Parathyroid adenoma (tissue), 2 donors: ENCODE results near the gene UNC5C.

Source experiments
- H2AFZ ChIP-seq: fragments of 300-600 bp; sonication (generic); one replicate; pipeline ENCODE4 v1.7.0; 2017; ENCODE audit warnings: antibody characterized with exemption, mild to moderate bottlenecking
- H3K27ac ChIP-seq: fragments of 300-600 bp; sonication (generic); one replicate; pipeline ENCODE4 v1.7.0; 2017
- H3K27me3 ChIP-seq: fragments of 300-600 bp; sonication (generic); one replicate; pipeline ENCODE4 v1.7.0; 2017; ENCODE audit warnings: low read length; ENCODE audit not compliant: control insufficient read depth, insufficient read depth
- H3K36me3 ChIP-seq: fragments of 300-600 bp; sonication (generic); one replicate; pipeline ENCODE4 v1.7.0; 2017; ENCODE audit warnings: low read length; ENCODE audit not compliant: control insufficient read depth, insufficient read depth
- H3K4me1 ChIP-seq: fragments of 300-600 bp; sonication (generic); one replicate; pipeline ENCODE4 v1.7.0; 2017; ENCODE audit warnings: control low read depth
- H3K4me2 ChIP-seq: fragments of 300-600 bp; sonication (generic); one replicate; pipeline ENCODE4 v1.7.0; 2017; ENCODE audit warnings: low read length
- H3K4me3 ChIP-seq: fragments of 300-600 bp; sonication (generic); one replicate; pipeline ENCODE4 v1.7.0; 2017; ENCODE audit warnings: low read depth, low read length
- H3K79me2 ChIP-seq: fragments of 300-600 bp; sonication (generic); one replicate; pipeline ENCODE4 v1.7.0; 2017; ENCODE audit warnings: control low read depth
- H3K9ac ChIP-seq: fragments of 300-600 bp; sonication (generic); one replicate; pipeline ENCODE4 v1.7.0; 2017; ENCODE audit warnings: mild to moderate bottlenecking
- H3K9me3 ChIP-seq: fragments of 300-600 bp; sonication (generic); one replicate; pipeline ENCODE4 v1.7.0; 2017; ENCODE audit warnings: low read length; ENCODE audit not compliant: control insufficient read depth
- CTCF ChIP-seq: fragments of 300-600 bp; sonication (generic); IDR thresholded peaks from one replicate; pipeline ENCODE4 v1.7.0; 2017; ENCODE audit warnings: antibody characterized with exemption, mild to moderate bottlenecking
- donor health status: primary hyperparathyroidism.

Gene UNC5C

GRCh38 chr4:95544113-95545103 is 4.4 kb downstream of the UNC5C start:
- no peaks in the 10 kb centered on the region for H3K79me2 ChIP-seq
- no peaks in the 10 kb centered on the region for H3K27me3 ChIP-seq
- H3K9me3 ChIP-seq, result no peaks in the 10 kb centered on the region
- no peak overlapping the region for H3K4me3 ChIP-seq
- H2AFZ ChIP-seq, result no peak overlapping the region
- no peak overlapping the region for H3K4me2 ChIP-seq
- no peaks in the 10 kb centered on the region for H3K36me3 ChIP-seq
- no peak overlapping the region for H3K27ac ChIP-seq
- no peak for TF ChIP-seq CTCF
- H3K4me1 ChIP-seq, result no peaks in the 10 kb centered on the region
- no peak overlapping the region for H3K9ac ChIP-seq

DNA sequence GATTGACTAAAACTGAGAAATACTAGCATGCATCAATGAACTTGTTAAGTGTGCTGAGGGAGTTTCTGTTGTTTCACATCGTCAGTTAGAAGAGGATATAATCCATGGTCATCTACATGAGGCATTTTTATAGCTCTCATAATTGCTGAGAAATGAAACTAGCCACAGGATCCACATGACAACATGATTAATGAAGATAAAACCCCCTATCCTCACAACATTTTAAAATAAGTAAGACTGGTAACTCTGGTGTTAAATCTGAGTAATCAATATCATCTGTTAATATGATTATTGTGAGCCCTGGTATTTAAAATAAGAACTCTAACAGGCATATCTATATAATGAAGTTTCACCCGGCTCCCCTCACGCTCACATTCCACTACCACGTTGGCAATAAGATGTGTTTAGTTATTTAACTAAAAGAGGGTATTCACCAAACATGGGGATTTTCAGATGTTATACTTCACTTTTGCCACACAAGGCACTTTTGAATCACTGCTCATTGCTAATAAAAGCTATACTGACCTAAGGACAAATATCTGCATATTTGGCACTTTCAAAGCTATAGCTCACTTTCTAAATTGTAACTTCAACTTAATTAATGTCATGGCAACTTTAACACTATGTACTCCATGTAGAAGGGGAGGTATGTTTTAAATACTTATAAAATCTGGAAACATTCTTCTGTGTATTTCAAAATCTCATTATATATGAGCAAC is 6.7 kb downstream of the UNC5C start:
- no peaks in the 10 kb centered on the region for H3K36me3 ChIP-seq
- H3K4me3 ChIP-seq, result no peak overlapping the region
- H3K9ac ChIP-seq, result no peak overlapping the region
- H3K9me3 ChIP-seq, result no peaks in the 10 kb centered on the region
- no peak overlapping the region for H3K4me2 ChIP-seq
- no peaks in the 10 kb centered on the region for H3K4me1 ChIP-seq
- H2AFZ ChIP-seq, result no peak overlapping the region
- TF ChIP-seq CTCF, result no peak
- no peak overlapping the region for H3K27ac ChIP-seq
- H3K79me2 ChIP-seq, result no peaks in the 10 kb centered on the region
- no peaks in the 10 kb centered on the region for H3K27me3 ChIP-seq

GRCh38 chr4:95541094-95541493 is 7.7 kb downstream of the UNC5C start:
- Histone ChIP-seq H3K36me3 (no peaks in the 10 kb centered on the region), H3K9me3 (no peaks in the 10 kb centered on the region), H3K4me1 (no peaks in the 10 kb centered on the region), H3K27ac (no peak overlapping the region), H3K4me2 (no peak overlapping the region), H3K27me3 (no peaks in the 10 kb centered on the region), H3K9ac (no peak overlapping the region), H3K79me2 (no peaks in the 10 kb centered on the region), H3K4me3 (no peak overlapping the region), H2AFZ (no peak overlapping the region)
- no peak for TF ChIP-seq CTCF

- H3K27ac ChIP-seq, result no peak overlapping the region
Observed at GRCh38 chr4:95540227-95540626, 8.5 kb downstream of the UNC5C start.

More at GRCh38 chr4:95540227-95540626, 8.5 kb downstream of the UNC5C start:
- no peaks in the 10 kb centered on the region for H3K9me3 ChIP-seq
- H3K27me3 ChIP-seq, result no peaks in the 10 kb centered on the region
- H3K4me1 ChIP-seq, result no peaks in the 10 kb centered on the region
- H3K9ac ChIP-seq, result no peak overlapping the region
- H3K4me3 ChIP-seq, result no peak overlapping the region
- TF ChIP-seq CTCF, result no peak
- H3K79me2 ChIP-seq, result no peaks in the 10 kb centered on the region
- H3K4me2 ChIP-seq, result no peak overlapping the region
- no peak overlapping the region for H2AFZ ChIP-seq
- H3K36me3 ChIP-seq, result no peaks in the 10 kb centered on the region
